Spinal cord (tissue), 10 donors: ENCODE data around the gene GAREM1. TPM values are rescaled to one million over a fixed set of nuclear protein-coding genes. Genes with fewer than 3 reads are reported as not detected.
A peak's percentile ranks its signal among the peaks of the same experiment; 100 is the strongest.

Experiments
- DNase-seq, 6 donors: peaks; one replicate each; pipeline versions ENCODE4 v3.0.0 to v3.0.0-alpha.2; 2013 to 2015; ENCODE audit warnings: low spot score in 6 of 6, low read depth in 4 of 6
- H3K27ac ChIP-seq: one replicate; pipeline ENCODE4 v1.5.1; 2013; ENCODE audit warnings: low read depth, low read length, control low read depth
- H3K27me3 ChIP-seq: one replicate; pipeline ENCODE4 v1.6.1; 2013; ENCODE audit warnings: low read length; ENCODE audit not compliant: control insufficient read depth, insufficient read depth
- H3K36me3 ChIP-seq: one replicate; pipeline ENCODE4 v1.6.1; 2013; ENCODE audit warnings: low read length; ENCODE audit not compliant: control insufficient read depth, insufficient read depth
- H3K4me1 ChIP-seq: one replicate; pipeline ENCODE4 v1.6.1; 2013; ENCODE audit warnings: low read length; ENCODE audit not compliant: control insufficient read depth, insufficient read depth
- H3K4me3 ChIP-seq: one replicate; pipeline ENCODE4 v1.5.1; 2013; ENCODE audit warnings: low read depth, low read length, control low read depth
- H3K9me3 ChIP-seq: one replicate; pipeline ENCODE4 v1.6.1; 2013; ENCODE audit warnings: low read length; ENCODE audit not compliant: control insufficient read depth, insufficient read depth
- WGBS: methylation state at CpG from one replicate; pipeline ENCODE4 v1.1.5; 2013; ENCODE audit warnings: missing lambda C conversion rate; ENCODE audit not compliant: insufficient coverage; 5-methylcytosine and 5-hydroxymethylcytosine counted together
- polyA plus RNA-seq, 2 donors: library from polyadenylated mRNA; unstranded; fragments of 120-200 nt; gene quantifications; one replicate each; pipeline ENCODE4 v1.2.1, GENCODE V29; 2013; ENCODE audit not compliant: insufficient read length in 2 of 2
- total RNA-seq, 2 donors: library from RNA; depleted of rRNA in 1 of 2; stranded (reverse); fragments of 120-200 nt in 1 of 2; fragments of >200 nt in 1 of 2; gene quantifications; one replicate each; pipeline versions ENCODE4 v1.2.3 to v1.2.4, GENCODE V29; 2013 to 2014
- donor health status: healthy.

Gene GAREM1
- total and polyA plus RNA-seq, 4 donors, result 12.3 to 19.7 (median 16.6) TPM

DNA sequence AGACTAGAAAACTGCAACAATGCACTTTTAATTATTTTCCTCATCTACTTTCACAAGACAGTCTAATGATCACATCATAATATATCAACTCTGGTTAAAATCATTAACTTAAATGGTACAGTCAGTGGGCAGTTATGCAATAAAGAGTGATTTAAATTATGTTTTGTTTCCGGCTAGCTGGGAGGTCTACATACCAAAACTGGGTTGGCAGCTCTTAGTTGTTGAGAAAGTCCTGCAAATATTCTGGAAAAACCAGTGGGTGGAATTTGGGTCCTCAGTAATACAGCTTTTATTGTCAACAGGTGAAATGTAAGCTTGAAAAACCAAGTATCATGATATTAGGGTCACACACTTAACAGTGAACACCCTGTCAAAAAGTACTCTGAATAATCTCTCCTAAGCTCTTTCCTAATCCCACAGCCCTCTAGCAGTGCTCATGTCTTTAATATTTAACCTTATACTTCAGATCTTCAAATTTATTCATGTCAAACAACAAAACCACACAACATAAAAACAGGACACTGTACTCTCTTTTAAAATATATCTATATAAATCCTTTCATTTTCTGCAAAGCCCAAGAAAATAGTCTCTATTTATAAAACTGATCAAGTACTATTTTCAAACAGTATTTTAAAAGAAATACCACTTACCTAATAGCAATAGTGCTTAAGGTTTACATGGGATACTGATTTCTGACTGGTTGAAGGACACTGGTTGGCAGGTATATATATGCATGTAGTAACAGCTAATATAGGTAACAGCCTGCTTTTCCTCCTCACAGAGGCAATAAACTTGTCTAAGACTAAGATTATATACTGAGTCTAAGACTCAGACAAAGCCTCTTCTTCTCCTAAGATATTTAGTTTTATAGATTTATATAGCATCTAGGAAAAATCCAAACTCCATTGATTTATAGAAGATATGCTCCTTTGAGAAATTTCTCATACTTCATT, 103.8 kb downstream of the GAREM1 start:
- 89% methylated on average over 1 of the region's 1 CpG for WGBS
- H3K4me1 ChIP-seq, result peaks cover 3% of the 10 kb centered on the region
- no peaks in the 10 kb centered on the region for H3K27me3 ChIP-seq
- H3K9me3 ChIP-seq, result no peaks in the 10 kb centered on the region
- DNase-seq, result no peak
- H3K4me3 ChIP-seq, result no peak overlapping the region
- H3K36me3 ChIP-seq, result no peaks in the 10 kb centered on the region
- H3K27ac ChIP-seq, result no peak overlapping the region

DNA sequence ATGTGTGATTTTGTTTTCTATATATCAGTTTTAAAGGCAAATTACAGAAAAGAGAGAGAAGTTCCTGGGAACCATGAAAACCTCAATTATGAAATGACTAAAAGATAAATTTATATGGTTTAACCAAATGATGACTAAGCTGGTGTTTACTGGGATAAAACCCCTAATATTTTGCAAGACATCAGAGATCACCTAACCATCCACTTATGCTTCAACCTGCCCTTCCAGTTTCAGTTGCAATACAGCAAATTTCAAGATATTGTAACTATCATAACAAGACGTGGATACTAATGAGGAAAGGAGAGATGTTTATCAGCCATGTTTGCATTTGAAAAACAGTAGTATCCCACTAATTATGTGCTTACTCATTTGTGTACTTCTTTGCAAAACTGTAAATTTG, 108.2 kb downstream of the GAREM1 start:
- DNase-seq, result no peak
- Histone ChIP-seq H3K4me1 (no peaks in the 10 kb centered on the region), H3K27ac (no peak overlapping the region), H3K27me3 (no peaks in the 10 kb centered on the region), H3K9me3 (no peaks in the 10 kb centered on the region), H3K4me3 (no peak overlapping the region), H3K36me3 (no peaks in the 10 kb centered on the region)
- no CpG with 5 or more reads among the region's 1 CpG for WGBS

DNA sequence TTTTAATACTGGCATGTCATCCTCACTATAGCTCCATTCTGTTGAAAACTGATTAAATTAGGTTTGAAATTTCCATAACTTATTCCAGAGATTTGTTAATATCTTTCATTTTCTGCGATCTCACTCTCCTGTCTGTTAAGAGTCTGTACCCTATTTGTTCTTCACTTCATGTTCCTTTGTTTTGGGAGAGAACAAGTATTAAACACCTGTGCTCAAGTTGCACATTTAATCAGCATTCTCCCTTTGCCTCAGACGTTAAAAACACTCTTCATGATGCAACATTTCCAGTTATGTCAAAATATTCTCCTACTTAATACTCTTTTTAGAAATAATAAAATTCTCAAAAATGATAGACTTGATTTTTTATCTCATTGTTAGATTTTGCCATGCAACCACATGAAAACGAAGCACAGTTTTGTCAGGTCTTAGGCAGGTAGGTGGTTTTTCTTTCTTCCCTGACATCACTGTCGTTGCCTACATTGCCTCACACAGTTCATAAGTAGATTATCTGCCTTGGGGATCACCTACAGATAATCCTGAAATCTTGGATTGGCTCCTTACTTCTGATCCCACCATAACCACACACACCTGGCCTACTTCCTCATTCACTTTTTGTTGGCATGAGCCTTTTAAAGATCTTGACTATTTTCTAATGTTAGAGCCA, 109.9 kb downstream of the GAREM1 start:
- Histone ChIP-seq H3K27ac (no peak overlapping the region), H3K9me3 (no peaks in the 10 kb centered on the region), H3K4me3 (no peak overlapping the region), H3K36me3 (no peaks in the 10 kb centered on the region), H3K4me1 (no peaks in the 10 kb centered on the region), H3K27me3 (no peaks in the 10 kb centered on the region)
- no peak for DNase-seq
- WGBS, result 100% methylated on average over 1 of the region's 4 CpGs

DNA sequence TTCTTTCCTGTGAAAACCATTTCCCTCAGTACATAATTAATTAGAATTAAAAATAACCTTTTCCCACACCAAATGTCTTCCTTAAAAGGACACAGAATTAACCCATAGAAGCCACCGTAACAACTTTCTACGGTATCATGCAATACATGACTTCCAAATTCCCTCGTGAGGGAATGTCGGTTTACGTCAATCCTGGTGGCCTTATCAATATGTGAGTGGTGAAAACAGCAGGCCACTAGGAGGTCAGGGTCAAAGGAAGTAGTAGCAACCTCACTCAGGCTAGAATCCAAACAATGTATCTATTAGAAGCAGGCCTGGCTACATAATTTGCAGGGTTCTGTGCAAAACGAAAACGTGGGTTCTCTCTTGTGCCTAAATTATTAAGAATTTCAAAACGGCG, 112.2 kb downstream of the GAREM1 start:
- Histone ChIP-seq H3K9me3 (no peaks in the 10 kb centered on the region), H3K4me1 (no peaks in the 10 kb centered on the region), H3K27ac (no peak overlapping the region), H3K36me3 (no peaks in the 10 kb centered on the region), H3K4me3 (no peak overlapping the region), H3K27me3 (no peaks in the 10 kb centered on the region)
- DNase-seq, result no peak
- 96% methylated on average over 4 of the region's 9 CpGs for WGBS

DNA sequence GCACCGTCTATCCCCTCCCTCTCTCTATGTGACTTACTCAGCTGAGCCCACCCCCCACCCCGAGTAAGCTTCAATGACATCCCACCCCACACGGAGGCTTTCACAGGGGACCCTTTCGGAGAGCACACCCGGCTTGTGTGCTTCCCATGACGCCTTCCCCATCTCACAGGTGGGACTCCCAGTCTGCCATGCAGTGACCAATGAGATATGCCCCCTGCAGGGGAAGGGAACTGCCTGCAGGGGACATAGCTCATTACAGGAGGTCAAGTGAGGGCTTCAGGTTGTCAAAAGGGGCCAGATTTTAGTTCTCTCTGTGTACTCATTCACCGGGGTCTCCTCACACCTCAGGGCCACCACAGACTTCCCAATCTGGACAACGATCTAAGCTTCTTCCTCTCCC, 112.6 kb downstream of the GAREM1 start:
- no peaks in the 10 kb centered on the region for H3K9me3 ChIP-seq
- 71% methylated on average over 1 of the region's 8 CpGs for WGBS
- no peaks in the 10 kb centered on the region for H3K4me1 ChIP-seq

DNA sequence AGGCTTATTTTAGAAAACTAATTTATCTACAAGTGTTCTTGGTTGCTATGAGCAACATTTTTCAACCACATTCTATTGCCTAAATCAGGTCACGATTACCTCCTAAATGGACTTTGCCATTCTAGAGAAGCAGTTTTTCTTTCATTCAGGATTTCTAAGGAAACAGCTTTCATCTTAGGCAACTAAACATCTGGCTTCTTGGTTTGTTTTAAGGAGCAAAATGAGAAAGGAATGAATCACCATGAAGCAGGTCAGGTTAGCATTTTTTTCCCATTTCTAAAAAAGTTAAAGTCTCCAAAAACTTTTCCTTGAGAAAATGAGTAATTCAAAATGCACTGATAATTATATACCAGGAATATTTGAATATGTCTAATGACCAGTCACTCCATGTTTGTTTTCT, 114.8 kb downstream of the GAREM1 start:
- peak overlapping the region; percentile 15 for H3K27ac ChIP-seq

More for the DNA sequence above, 112.6 kb downstream of the GAREM1 start:
- Histone ChIP-seq H3K27me3 (no peaks in the 10 kb centered on the region), H3K27ac (no peak overlapping the region), H3K4me3 (no peak overlapping the region), H3K36me3 (no peaks in the 10 kb centered on the region)
- DNase-seq, result no peak

DNA sequence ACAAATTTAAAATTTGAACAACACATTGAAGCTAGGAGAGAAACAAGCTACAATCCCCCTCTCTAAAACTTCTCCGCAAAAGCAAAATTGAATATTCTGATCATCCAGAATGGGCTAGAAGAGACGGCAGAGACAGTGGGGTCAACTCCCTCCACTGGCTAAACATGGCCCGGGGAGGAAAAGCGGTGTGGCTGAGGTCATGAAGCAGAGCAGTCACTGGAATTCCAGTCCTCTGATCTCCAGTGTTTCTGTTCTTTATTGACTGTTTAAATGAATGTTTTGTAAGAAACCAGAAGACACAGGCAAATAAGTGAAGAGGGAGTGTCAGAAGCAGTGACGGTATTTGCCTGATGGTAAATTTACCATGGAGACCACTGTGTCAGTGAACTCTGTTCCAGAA, 116.2 kb downstream of the GAREM1 start:
- 83% methylated on average over 2 of the region's 5 CpGs for WGBS
- H3K9me3 ChIP-seq, result no peaks in the 10 kb centered on the region
- H3K4me1 ChIP-seq, result no peaks in the 10 kb centered on the region
- no peak for DNase-seq
- H3K27ac ChIP-seq, result no peak overlapping the region
- H3K4me3 ChIP-seq, result no peak overlapping the region
- no peaks in the 10 kb centered on the region for H3K27me3 ChIP-seq
- no peaks in the 10 kb centered on the region for H3K36me3 ChIP-seq

More for the DNA sequence above, 114.8 kb downstream of the GAREM1 start:
- Histone ChIP-seq H3K36me3 (no peaks in the 10 kb centered on the region), H3K9me3 (no peaks in the 10 kb centered on the region), H3K27me3 (no peaks in the 10 kb centered on the region), H3K4me1 (no peaks in the 10 kb centered on the region), H3K4me3 (no peak overlapping the region)
- no peak for DNase-seq
- whole genome bisulfite sequencing, result no CpG with 5 or more reads among the region's 1 CpG

DNA sequence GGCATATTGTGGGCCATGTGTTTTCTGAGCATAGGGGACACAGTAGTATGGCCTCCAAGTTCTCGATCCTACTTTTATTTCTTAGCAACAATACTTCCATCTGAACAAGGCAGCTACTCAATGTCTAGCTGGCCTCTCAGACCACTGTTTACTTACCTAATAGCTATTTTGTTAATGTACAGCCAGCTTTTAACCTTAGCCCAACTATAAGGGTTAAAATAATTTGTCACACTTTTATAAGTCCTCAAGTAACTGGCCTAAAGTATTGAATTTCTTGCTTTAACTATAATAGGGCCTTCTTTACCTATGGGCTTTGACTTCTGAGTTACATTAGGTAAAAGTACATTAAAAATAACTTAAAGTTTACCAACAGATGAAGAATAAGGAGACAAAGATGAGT, 117.4 kb downstream of the GAREM1 start:
- H3K36me3 ChIP-seq, result no peaks in the 10 kb centered on the region
- DNase-seq, result no peak
- no peak overlapping the region for H3K4me3 ChIP-seq
- no peaks in the 10 kb centered on the region for H3K27me3 ChIP-seq
- H3K27ac ChIP-seq, result no peak overlapping the region
- no peaks in the 10 kb centered on the region for H3K4me1 ChIP-seq
- no peaks in the 10 kb centered on the region for H3K9me3 ChIP-seq
- no CpG with 5 or more reads among the region's 1 CpG for WGBS

DNA sequence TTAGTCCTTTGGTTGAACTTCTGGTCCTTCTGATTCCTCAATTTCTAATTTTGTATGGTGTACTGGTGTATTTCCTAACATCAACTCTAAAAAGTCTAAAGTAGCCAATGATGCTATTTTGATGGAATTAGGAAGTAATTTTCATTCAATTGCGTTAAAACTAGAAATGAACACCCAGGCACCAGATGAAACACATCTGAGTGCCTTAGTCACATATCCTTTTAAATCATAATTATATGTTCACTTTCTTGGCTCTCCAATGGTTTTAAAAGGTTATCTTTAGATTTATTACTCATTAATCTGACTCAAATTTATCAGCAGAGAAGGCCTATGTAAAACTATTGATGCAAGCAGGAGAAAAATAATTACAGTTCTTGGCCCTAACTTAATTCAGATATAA, 119.7 kb downstream of the GAREM1 start:
- no CpG with 5 or more reads among the region's 1 CpG for WGBS
- Histone ChIP-seq H3K4me3 (no peak overlapping the region), H3K9me3 (no peaks in the 10 kb centered on the region), H3K36me3 (no peaks in the 10 kb centered on the region), H3K27me3 (no peaks in the 10 kb centered on the region), H3K4me1 (peaks cover 6% of the 10 kb centered on the region), H3K27ac (peak overlapping the region; percentile 44)
- DNase-seq, result no peak
